ENCODE data around the gene HSPBAP1.
"Not testable (repeated sequence)": the region's sequence is repeated elsewhere in the genome, so short reads cannot be mapped to it uniquely, and the experiment has no call there.

Gene HSPBAP1

GRCh38 chr3:122742234-122742633 lies 51.4 kb downstream of the HSPBAP1 start:
- H3K4me2 ChIP-seq (ENCODE audit: insufficient read depth, low read length, poor library complexity, severe bottlenecking) = no peak overlapping the region
- H3K4me1 ChIP-seq (ENCODE audit: control insufficient read depth in 2 of 2, insufficient read depth in 1 of 2, low read depth in 1 of 2, low read length in 2 of 2) = peaks cover 0 to 1% of the 10 kb centered on the region in 2 donors
- H2AK5ac ChIP-seq (ENCODE audit: low read depth, low read length) = no peak overlapping the region
- peaks cover 1 to 27% of the 10 kb centered on the region in 2 donors for H3K36me3 ChIP-seq (replicated peaks in 1 of 2; ENCODE audit: control insufficient read depth in 2 of 2, insufficient read depth in 2 of 2, low read length in 2 of 2)
- H3K18ac ChIP-seq (ENCODE audit: low read length) = no peak overlapping the region
- H2BK12ac ChIP-seq (ENCODE audit: low read length) = no peak overlapping the region
- DNase-seq (ENCODE audit: low spot score) = no peak
- no peak overlapping the region for H2BK120ac ChIP-seq (ENCODE audit: low read depth, low read length)
- H3K9me3 ChIP-seq (replicated peaks in 1 of 2; ENCODE audit: control insufficient read depth in 2 of 2, insufficient read depth in 1 of 2, low read depth in 1 of 2, low read length in 2 of 2) = peaks cover 2 to 3% of the 10 kb centered on the region in 2 donors
- H3K14ac ChIP-seq (ENCODE audit: low read length) = no peak overlapping the region
- H2BK5ac ChIP-seq (ENCODE audit: low read length) = no peak overlapping the region
- no peaks in the 10 kb centered on the region for H3K79me1 ChIP-seq (ENCODE audit: low read depth, low read length)
- H3K23ac ChIP-seq (ENCODE audit: low read depth, low read length, poor library complexity) = no peak overlapping the region
- no peak overlapping the region for H2AFZ ChIP-seq (ENCODE audit: low read length)
- H3K27me3 ChIP-seq (ENCODE audit: control insufficient read depth in 3 of 3, insufficient read depth in 3 of 3, low read depth in 1 of 3, low read length in 3 of 3) = no peaks in the 10 kb centered on the region
- H4K91ac ChIP-seq (ENCODE audit: low read depth, low read length, poor library complexity) = no peak overlapping the region
- H2BK15ac ChIP-seq (ENCODE audit: low read length) = no peak overlapping the region
- no peak overlapping the region for H4K8ac ChIP-seq (ENCODE audit: low read depth, low read length)
- no peak overlapping the region for H3K4ac ChIP-seq (ENCODE audit: low read length)
- no peak overlapping the region for H3K4me3 ChIP-seq (ENCODE audit: low read length in 2 of 2)
- no peak overlapping the region for H3K27ac ChIP-seq (replicated peaks; ENCODE audit: low read length)
- H3K9ac ChIP-seq (ENCODE audit: low read depth, low read length, poor library complexity) = no peak overlapping the region

- no peak overlapping the region for H4K8ac ChIP-seq (ENCODE audit: low read depth, low read length)
- WGBS, 2 donors (ENCODE audit: extremely low coverage in 2 of 2, insufficient read length in 2 of 2, insufficient replicate concordance in 1 of 2) = no CpG with 5 or more reads among the region's 3 CpGs
- H3K14ac ChIP-seq (ENCODE audit: low read length) = no peak overlapping the region
- H3K18ac ChIP-seq (ENCODE audit: low read length) = no peak overlapping the region
- H3K27ac ChIP-seq (replicated peaks; ENCODE audit: low read length) = no peak overlapping the region
- no peak overlapping the region for H3K4me3 ChIP-seq (ENCODE audit: low read length in 2 of 2)
- H2AK5ac ChIP-seq (ENCODE audit: low read depth, low read length) = no peak overlapping the region
- no peaks in the 10 kb centered on the region for H3K79me1 ChIP-seq (ENCODE audit: low read depth, low read length)
- no peak overlapping the region for H2AFZ ChIP-seq (ENCODE audit: low read length)
- no peak overlapping the region for H4K91ac ChIP-seq (ENCODE audit: low read depth, low read length, poor library complexity)
- no peak overlapping the region for H2BK15ac ChIP-seq (ENCODE audit: low read length)
- H3K23ac ChIP-seq (ENCODE audit: low read depth, low read length, poor library complexity) = no peak overlapping the region
- no peak overlapping the region for H3K4ac ChIP-seq (ENCODE audit: low read length)
- no peak overlapping the region for H2BK120ac ChIP-seq (ENCODE audit: low read depth, low read length)
- DNase-seq (ENCODE audit: low spot score) = no peak
- H3K9ac ChIP-seq (ENCODE audit: low read depth, low read length, poor library complexity) = no peak overlapping the region
- peaks cover 1 to 22% of the 10 kb centered on the region in 2 donors for H3K36me3 ChIP-seq (replicated peaks in 1 of 2; ENCODE audit: control insufficient read depth in 2 of 2, insufficient read depth in 2 of 2, low read length in 2 of 2)
- H2BK12ac ChIP-seq (ENCODE audit: low read length) = no peak overlapping the region
- peaks cover 0 to 1% of the 10 kb centered on the region in 2 donors for H3K4me1 ChIP-seq (ENCODE audit: control insufficient read depth in 2 of 2, insufficient read depth in 1 of 2, low read depth in 1 of 2, low read length in 2 of 2)
- H3K4me2 ChIP-seq (ENCODE audit: insufficient read depth, low read length, poor library complexity, severe bottlenecking) = no peak overlapping the region
- no peak overlapping the region for H2BK5ac ChIP-seq (ENCODE audit: low read length)
- no peaks in the 10 kb centered on the region for H3K27me3 ChIP-seq (ENCODE audit: control insufficient read depth in 3 of 3, insufficient read depth in 3 of 3, low read depth in 1 of 3, low read length in 3 of 3)
- peaks cover 2 to 3% of the 10 kb centered on the region in 2 donors for H3K9me3 ChIP-seq (replicated peaks in 1 of 2; ENCODE audit: control insufficient read depth in 2 of 2, insufficient read depth in 1 of 2, low read depth in 1 of 2, low read length in 2 of 2)
These were observed 54.5 kb downstream of the HSPBAP1 start for GRCh38 chr3:122739172-122739571.

- not testable (repeated sequence) for H3K4ac ChIP-seq (ENCODE audit: low read length); DNase-seq (ENCODE audit: low spot score); H3K36me3 ChIP-seq (replicated peaks in 1 of 2; ENCODE audit: control insufficient read depth in 2 of 2, insufficient read depth in 2 of 2, low read length in 2 of 2); H3K4me2 ChIP-seq (ENCODE audit: insufficient read depth, low read length, poor library complexity, severe bottlenecking); H3K27ac ChIP-seq (replicated peaks; ENCODE audit: low read length); H3K23ac ChIP-seq (ENCODE audit: low read depth, low read length, poor library complexity); H2BK12ac ChIP-seq (ENCODE audit: low read length); H4K91ac ChIP-seq (ENCODE audit: low read depth, low read length, poor library complexity); H3K18ac ChIP-seq (ENCODE audit: low read length); H3K9ac ChIP-seq (ENCODE audit: low read depth, low read length, poor library complexity); H2BK5ac ChIP-seq (ENCODE audit: low read length); H3K79me1 ChIP-seq (ENCODE audit: low read depth, low read length); H3K9me3 ChIP-seq (replicated peaks in 1 of 2; ENCODE audit: control insufficient read depth in 2 of 2, insufficient read depth in 1 of 2, low read depth in 1 of 2, low read length in 2 of 2); H3K14ac ChIP-seq (ENCODE audit: low read length); H2BK15ac ChIP-seq (ENCODE audit: low read length); H4K8ac ChIP-seq (ENCODE audit: low read depth, low read length); H3K27me3 ChIP-seq (ENCODE audit: control insufficient read depth in 3 of 3, insufficient read depth in 3 of 3, low read depth in 1 of 3, low read length in 3 of 3); H2AFZ ChIP-seq (ENCODE audit: low read length); H2AK5ac ChIP-seq (ENCODE audit: low read depth, low read length); H2BK120ac ChIP-seq (ENCODE audit: low read depth, low read length); H3K4me3 ChIP-seq (ENCODE audit: low read length in 2 of 2); H3K4me1 ChIP-seq (ENCODE audit: control insufficient read depth in 2 of 2, insufficient read depth in 1 of 2, low read depth in 1 of 2, low read length in 2 of 2)
- no CpG with 5 or more reads among the region's 22 CpGs for WGBS, 2 donors (ENCODE audit: extremely low coverage in 2 of 2, insufficient read length in 2 of 2, insufficient replicate concordance in 1 of 2)
These were observed 60.7 kb downstream of the HSPBAP1 start for GRCh38 chr3:122732682-122733525.

GRCh38 chr3:122730240-122730639 lies 63.4 kb downstream of the HSPBAP1 start:
- H3K4me3 ChIP-seq (ENCODE audit: low read length in 2 of 2) = no peak overlapping the region
- H3K23ac ChIP-seq (ENCODE audit: low read depth, low read length, poor library complexity) = no peak overlapping the region
- H3K4me2 ChIP-seq (ENCODE audit: insufficient read depth, low read length, poor library complexity, severe bottlenecking) = no peak overlapping the region
- H3K18ac ChIP-seq (ENCODE audit: low read length) = no peak overlapping the region
- H3K36me3 ChIP-seq (replicated peaks in 1 of 2; ENCODE audit: control insufficient read depth in 2 of 2, insufficient read depth in 2 of 2, low read length in 2 of 2) = peaks cover 0 to 2% of the 10 kb centered on the region in 2 donors
- H3K27ac ChIP-seq (replicated peaks; ENCODE audit: low read length) = no peak overlapping the region
- no CpG with 5 or more reads among the region's 4 CpGs for WGBS, 2 donors (ENCODE audit: extremely low coverage in 2 of 2, insufficient read length in 2 of 2, insufficient replicate concordance in 1 of 2)
- no peak overlapping the region for H3K14ac ChIP-seq (ENCODE audit: low read length)
- no peak overlapping the region for H2BK15ac ChIP-seq (ENCODE audit: low read length)
- no peak overlapping the region for H2BK5ac ChIP-seq (ENCODE audit: low read length)
- no peaks in the 10 kb centered on the region for H3K27me3 ChIP-seq (ENCODE audit: control insufficient read depth in 3 of 3, insufficient read depth in 3 of 3, low read depth in 1 of 3, low read length in 3 of 3)
- no peak overlapping the region for H2AK5ac ChIP-seq (ENCODE audit: low read depth, low read length)
- H3K79me1 ChIP-seq (ENCODE audit: low read depth, low read length) = no peaks in the 10 kb centered on the region
- H4K91ac ChIP-seq (ENCODE audit: low read depth, low read length, poor library complexity) = no peak overlapping the region
- no peak overlapping the region for H2AFZ ChIP-seq (ENCODE audit: low read length)
- DNase-seq (ENCODE audit: low spot score) = no peak
- H3K9ac ChIP-seq (ENCODE audit: low read depth, low read length, poor library complexity) = no peak overlapping the region
- H3K4ac ChIP-seq (ENCODE audit: low read length) = no peak overlapping the region
- no peak overlapping the region for H2BK120ac ChIP-seq (ENCODE audit: low read depth, low read length)
- H3K9me3 ChIP-seq (replicated peaks in 1 of 2; ENCODE audit: control insufficient read depth in 2 of 2, insufficient read depth in 1 of 2, low read depth in 1 of 2, low read length in 2 of 2) = peaks cover 0 to 5% of the 10 kb centered on the region in 2 donors
- no peaks in the 10 kb centered on the region for H3K4me1 ChIP-seq (ENCODE audit: control insufficient read depth in 2 of 2, insufficient read depth in 1 of 2, low read depth in 1 of 2, low read length in 2 of 2)
- H2BK12ac ChIP-seq (ENCODE audit: low read length) = no peak overlapping the region
- H4K8ac ChIP-seq (ENCODE audit: low read depth, low read length) = no peak overlapping the region
